ENCODE measurements around the gene PARD3B.

The PARD3B gene

DNA sequence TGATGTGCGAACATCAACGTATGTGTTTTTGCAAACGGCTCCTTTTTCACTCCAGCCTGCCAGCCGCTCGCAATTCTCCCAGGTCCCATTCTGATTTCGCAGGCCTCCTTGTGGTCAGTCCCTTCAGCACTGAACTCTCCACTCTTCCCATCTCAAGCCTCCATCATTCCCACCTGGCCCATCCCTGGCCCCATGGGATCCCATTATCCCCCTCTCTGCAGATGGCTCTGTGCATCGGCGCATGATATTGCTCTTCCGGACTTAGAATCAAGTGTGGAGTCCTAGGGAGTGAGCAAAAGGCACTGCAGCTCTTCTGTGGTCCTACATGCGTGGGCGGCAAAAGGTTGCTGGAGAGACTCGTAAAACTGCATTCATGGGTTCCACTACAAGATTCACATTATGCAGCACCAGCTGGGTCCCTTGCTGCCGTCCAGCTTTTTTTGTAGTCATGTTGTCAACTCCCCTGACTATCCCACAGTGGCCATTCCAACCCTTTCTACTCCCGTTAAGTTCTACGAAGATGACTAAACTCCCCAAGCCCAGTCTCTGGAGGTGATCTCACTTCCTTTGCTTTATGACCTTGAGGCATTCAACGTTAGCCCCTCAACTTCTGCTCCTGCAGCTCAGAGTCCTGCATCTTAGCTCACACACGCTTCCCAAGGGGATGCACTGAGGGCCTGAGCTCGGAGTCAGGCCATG lies 1011.7 kb downstream of the PARD3B start:
- TF ChIP-seq GATA3 (IDR thresholded peaks at IDR 0.05; ENCODE audit: low read depth, low read length) (no peak), GATA2 (IDR thresholded peaks at IDR 0.05; ENCODE audit: low read depth, low read length) (no peak)

DNA sequence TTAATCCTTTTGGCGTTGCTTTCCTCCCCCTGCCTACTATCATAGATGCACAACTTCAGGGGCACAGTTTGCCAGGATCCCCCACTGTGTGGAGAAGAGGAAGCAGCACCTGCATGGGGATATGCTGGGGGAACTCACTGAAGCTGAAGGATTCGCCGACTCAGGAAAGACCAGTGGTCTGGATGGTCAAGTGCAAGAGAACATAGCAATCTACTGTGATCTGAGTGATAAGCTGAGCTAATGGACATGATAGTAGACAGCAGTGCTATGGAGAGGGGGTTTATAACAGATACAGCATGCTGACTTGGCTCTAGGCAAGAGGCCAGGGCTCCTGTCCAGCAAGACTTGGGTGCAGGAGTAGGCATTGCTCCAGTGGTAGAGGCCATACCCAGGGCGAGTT lies 1012.6 kb downstream of the PARD3B start:
- TF ChIP-seq GATA3 (IDR thresholded peaks at IDR 0.05; ENCODE audit: low read depth, low read length) (peak; percentile 25; the same call in 1 of the 2 replicates), GATA2 (IDR thresholded peaks at IDR 0.05; ENCODE audit: low read depth, low read length) (peak; percentile 62)

DNA sequence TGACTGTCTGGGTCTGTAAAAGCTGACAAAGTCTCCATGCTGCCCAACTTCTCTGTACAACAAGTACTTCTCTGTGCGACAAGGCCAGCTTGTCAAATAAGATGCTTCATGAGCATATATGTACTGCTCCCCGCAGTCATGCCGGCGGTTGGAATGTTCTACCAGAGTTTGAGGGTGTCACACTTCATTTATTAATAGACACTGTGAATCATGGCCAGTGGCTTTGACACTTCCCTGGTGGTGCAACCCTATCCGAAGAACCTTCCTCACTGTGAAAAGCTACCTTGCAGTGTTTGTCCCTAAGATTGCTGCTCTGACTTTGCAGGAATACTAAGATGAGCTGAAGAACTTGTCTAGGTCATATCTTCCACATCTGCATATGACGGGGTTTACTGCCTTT lies 1016.2 kb downstream of the PARD3B start:
- no peak for TF ChIP-seq GATA2 (IDR thresholded peaks at IDR 0.05; ENCODE audit: low read depth, low read length)
- TF ChIP-seq GATA3 (IDR thresholded peaks at IDR 0.05; ENCODE audit: low read depth, low read length) = no peak

GRCh38 chr2:205563646-205564045 lies 1018.4 kb downstream of the PARD3B start:
- TF ChIP-seq GATA3 (IDR thresholded peaks at IDR 0.05; ENCODE audit: low read depth, low read length) (no peak), GATA2 (IDR thresholded peaks at IDR 0.05; ENCODE audit: low read depth, low read length) (no peak)

DNA sequence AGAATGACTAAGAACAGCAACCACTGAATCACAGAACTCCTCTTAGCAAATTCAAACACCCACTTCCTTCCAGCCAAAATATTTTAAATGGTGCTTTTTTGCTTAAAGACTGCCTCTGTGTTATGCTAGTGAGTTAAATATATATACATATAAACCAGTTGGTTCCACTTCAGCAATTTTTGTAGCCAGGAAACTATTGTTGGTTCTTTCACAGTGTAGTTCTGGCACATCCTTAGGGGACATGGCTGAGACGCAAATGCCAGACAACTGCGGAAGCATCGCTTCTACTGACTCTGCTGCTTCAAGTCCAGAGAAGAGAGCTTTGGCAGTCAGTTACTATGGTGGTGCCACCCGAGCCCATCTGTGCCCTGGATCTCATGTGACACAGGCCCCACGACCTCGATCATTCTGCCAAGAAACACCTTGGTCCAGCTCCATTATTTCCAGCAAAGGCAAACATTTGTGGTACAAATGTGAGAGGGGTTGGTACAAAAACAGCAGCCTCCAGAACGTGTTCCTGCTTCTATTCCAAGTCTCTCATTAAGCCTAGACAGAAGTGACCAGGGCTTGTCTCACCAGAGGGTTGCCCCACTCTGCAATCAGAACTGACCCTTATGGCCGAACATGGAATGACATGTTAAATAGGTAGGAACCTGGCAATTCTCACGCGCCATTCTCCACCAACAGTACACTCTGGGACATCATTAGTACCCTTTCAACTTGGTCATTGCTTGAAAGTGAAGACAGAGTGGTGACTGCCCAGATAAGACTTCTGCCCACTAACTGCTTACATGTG lies 1019.3 kb downstream of the PARD3B start:
- TF ChIP-seq GATA2 (IDR thresholded peaks at IDR 0.05; ENCODE audit: low read depth, low read length) (no peak), GATA3 (IDR thresholded peaks at IDR 0.05; ENCODE audit: low read depth, low read length) (no peak)

DNA sequence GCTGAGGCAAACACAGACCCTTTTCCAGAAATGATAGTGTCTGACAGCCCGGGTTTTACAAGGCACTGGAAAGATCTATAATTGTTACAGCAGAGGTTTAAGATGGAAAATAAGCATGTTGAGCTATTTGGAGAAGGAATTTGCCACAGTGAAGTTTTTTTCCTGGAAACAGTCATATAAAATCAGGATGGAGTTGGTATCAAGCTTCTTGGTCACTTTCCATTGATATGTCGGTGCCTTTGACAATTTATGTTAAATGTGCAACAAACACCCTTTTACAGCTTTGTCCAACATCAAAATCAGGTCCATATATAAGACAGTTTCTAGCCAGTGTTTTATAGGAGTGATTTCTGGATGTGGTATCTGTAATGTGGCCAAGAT lies 1019.9 kb downstream of the PARD3B start:
- TF ChIP-seq GATA3 (IDR thresholded peaks at IDR 0.05; ENCODE audit: low read depth, low read length) = no peak
- TF ChIP-seq GATA2 (IDR thresholded peaks at IDR 0.05; ENCODE audit: low read depth, low read length) = no peak

- TF ChIP-seq GATA2 (IDR thresholded peaks at IDR 0.05; ENCODE audit: low read depth, low read length) (no peak), GATA3 (IDR thresholded peaks at IDR 0.05; ENCODE audit: low read depth, low read length) (no peak)
These were observed 1021.4 kb downstream of the PARD3B start for GRCh38 chr2:205566606-205567168.

- TF ChIP-seq GATA3 (IDR thresholded peaks at IDR 0.05; ENCODE audit: low read depth, low read length) (no peak), GATA2 (IDR thresholded peaks at IDR 0.05; ENCODE audit: low read depth, low read length) (no peak)
These were observed 1023.3 kb downstream of the PARD3B start for GRCh38 chr2:205568620-205569019.

GRCh38 chr2:205570648-205571047 lies 1025.4 kb downstream of the PARD3B start:
- TF ChIP-seq GATA2 (IDR thresholded peaks at IDR 0.05; ENCODE audit: low read depth, low read length) (no peak), GATA3 (IDR thresholded peaks at IDR 0.05; ENCODE audit: low read depth, low read length) (no peak)

GRCh38 chr2:205571360-205571959 lies 1026.2 kb downstream of the PARD3B start:
- TF ChIP-seq GATA3 (IDR thresholded peaks at IDR 0.05; ENCODE audit: low read depth, low read length) (no peak), GATA2 (IDR thresholded peaks at IDR 0.05; ENCODE audit: low read depth, low read length) (no peak)

- no peak for TF ChIP-seq GATA3 (IDR thresholded peaks at IDR 0.05; ENCODE audit: low read depth, low read length)
- no peak for TF ChIP-seq GATA2 (IDR thresholded peaks at IDR 0.05; ENCODE audit: low read depth, low read length)
These were observed 1028.7 kb downstream of the PARD3B start for GRCh38 chr2:205574001-205574400.

GRCh38 chr2:205579335-205579734 lies 1034.1 kb downstream of the PARD3B start:
- TF ChIP-seq GATA2 (IDR thresholded peaks at IDR 0.05; ENCODE audit: low read depth, low read length) (no peak), GATA3 (IDR thresholded peaks at IDR 0.05; ENCODE audit: low read depth, low read length) (no peak)

DNA sequence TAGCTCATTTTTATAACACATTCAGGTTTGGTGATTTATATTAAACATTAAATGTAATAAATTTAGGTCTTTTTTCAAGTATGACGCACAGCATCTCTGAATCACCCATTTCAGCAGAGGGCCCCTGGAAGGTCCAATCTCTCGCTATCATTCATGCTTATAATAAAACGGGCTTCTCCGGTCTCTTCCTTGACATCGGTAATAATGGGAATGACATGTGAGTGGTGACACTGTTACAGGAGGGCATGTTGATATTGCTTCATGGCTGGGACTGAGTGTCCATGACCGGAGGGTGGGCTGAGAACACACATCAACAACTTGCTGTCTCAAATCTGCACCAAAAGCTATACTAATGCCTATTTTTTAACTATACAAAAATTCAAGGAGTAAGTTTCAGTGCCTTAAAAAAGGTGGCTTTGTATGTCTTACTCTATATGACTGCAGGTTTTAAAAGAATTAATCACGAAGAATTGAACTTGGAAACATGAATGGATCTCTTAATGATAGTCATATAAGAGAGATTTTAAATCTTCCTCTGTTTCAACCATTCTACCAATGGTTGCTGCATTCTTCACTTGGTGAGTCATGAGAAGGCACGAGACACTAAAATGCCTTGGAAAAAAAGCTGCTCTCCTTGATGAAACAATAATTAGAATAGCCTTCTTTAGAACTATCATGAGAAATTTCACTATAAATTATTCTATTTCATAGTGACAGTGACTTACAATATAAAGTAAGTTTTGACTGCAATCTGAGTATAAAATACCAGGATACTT lies 1035.1 kb downstream of the PARD3B start:
- TF ChIP-seq GATA3 (IDR thresholded peaks at IDR 0.05; ENCODE audit: low read depth, low read length) = no peak
- no peak for TF ChIP-seq GATA2 (IDR thresholded peaks at IDR 0.05; ENCODE audit: low read depth, low read length)

- TF ChIP-seq GATA3 (IDR thresholded peaks at IDR 0.05; ENCODE audit: low read depth, low read length) (no peak), GATA2 (IDR thresholded peaks at IDR 0.05; ENCODE audit: low read depth, low read length) (no peak)
These were observed 1037.1 kb downstream of the PARD3B start for GRCh38 chr2:205582366-205582765.

All from SH-SY5Y (cell line).